Uterus (tissue), 2 donors: ENCODE data around the gene MKRN3.

ENCODE experiments used
- CTCF ChIP-seq, 4 experiments: fragments of 200-600 bp in 2 of 4; fragments of 450-650 bp in 2 of 4; sonication (generic) in 2 of 4; IDR thresholded peaks; one replicate each; pipeline ENCODE4 v1.5.1; 2016 to 2019; ENCODE audit warnings: antibody characterized with exemption in 4 of 4, mild to moderate bottlenecking in 2 of 4, moderate library complexity in 1 of 4
- POLR2A ChIP-seq, 2 donors: fragments of 450-650 bp; IDR thresholded peaks; one replicate each; pipeline ENCODE4 v1.6.1; 2016; ENCODE audit warnings: antibody characterized with exemption in 2 of 2, mild to moderate bottlenecking in 1 of 2, moderate library complexity in 1 of 2

DNA sequence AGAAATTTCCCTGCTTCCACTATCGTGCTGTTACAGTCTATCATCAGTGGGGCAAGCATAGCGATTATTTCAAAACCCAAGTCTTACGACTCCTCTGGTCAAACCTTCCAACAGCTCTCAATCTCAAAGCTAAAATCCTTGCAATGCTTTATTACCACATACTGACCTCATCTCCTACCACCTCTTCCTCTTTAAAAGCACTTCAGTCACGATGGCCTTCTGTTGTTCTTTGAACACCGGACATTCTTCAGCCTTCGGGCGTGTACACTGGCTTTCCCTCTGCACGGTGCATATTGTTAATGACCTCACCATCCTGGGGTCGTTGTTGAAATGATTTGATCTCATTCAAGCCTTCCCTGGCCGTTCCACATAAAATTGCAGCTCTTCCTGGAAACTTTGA is 51.1 kb downstream of the MKRN3 start:
- TF ChIP-seq POLR2A (IDR thresholded peaks at IDR 0.05) (no peak), CTCF (IDR thresholded peaks at IDR 0.05) (no peak)
